ENCODE data around the gene GAPT. TPM values are rescaled to one million over a fixed set of nuclear protein-coding genes. Genes with fewer than 3 reads are reported as not detected.
"Not testable (repeated sequence)": the region's sequence is repeated elsewhere in the genome, so short reads cannot be mapped to it uniquely, and the experiment has no call there.

The GAPT gene
- total and polyA plus RNA-seq, 2 donors = 3.1 to 6.8 TPM

GRCh38 chr5:58505971-58506640 is 14.9 kb downstream of the GAPT start:
- Histone ChIP-seq H3K36me3 (ENCODE audit: control insufficient read depth in 2 of 2, insufficient read depth in 2 of 2, low read length in 1 of 2) (no peaks in the 10 kb centered on the region), H3K27ac (ENCODE audit: low read depth in 1 of 2, low read length in 1 of 2) (no peak overlapping the region), H3K4me1 (ENCODE audit: control insufficient read depth in 2 of 2, insufficient read depth in 2 of 2, low read length in 2 of 2) (no peaks in the 10 kb centered on the region), H3K4me3 (ENCODE audit: low read length in 2 of 2) (no peak overlapping the region), H3K9me3 (ENCODE audit: control insufficient read depth in 2 of 2, insufficient read depth in 1 of 2, low read length in 1 of 2) (no peaks in the 10 kb centered on the region), H3K27me3 (ENCODE audit: control insufficient read depth in 2 of 2, insufficient read depth in 1 of 2, low read length in 1 of 2) (no peaks in the 10 kb centered on the region)
- WGBS = 18% methylated on average over 2 of the region's 2 CpGs
- DNase-seq (ENCODE audit: low read depth in 6 of 9, low spot score in 9 of 9) = no peak

- no peak for DNase-seq (ENCODE audit: low read depth in 6 of 9, low spot score in 9 of 9)
- no peak overlapping the region for H3K27ac ChIP-seq (ENCODE audit: low read depth in 1 of 2, low read length in 1 of 2)
- 91% methylated on average over 4 of the region's 4 CpGs for WGBS
- H3K36me3 ChIP-seq (ENCODE audit: control insufficient read depth in 2 of 2, insufficient read depth in 2 of 2, low read length in 1 of 2) = no peaks in the 10 kb centered on the region
- no peak overlapping the region for H3K4me3 ChIP-seq (ENCODE audit: low read length in 2 of 2)
- no peaks in the 10 kb centered on the region for H3K4me1 ChIP-seq (ENCODE audit: control insufficient read depth in 2 of 2, insufficient read depth in 2 of 2, low read length in 2 of 2)
- H3K9me3 ChIP-seq (ENCODE audit: control insufficient read depth in 2 of 2, insufficient read depth in 1 of 2, low read length in 1 of 2) = no peaks in the 10 kb centered on the region
- no peaks in the 10 kb centered on the region for H3K27me3 ChIP-seq (ENCODE audit: control insufficient read depth in 2 of 2, insufficient read depth in 1 of 2, low read length in 1 of 2)
These were observed 16.5 kb downstream of the GAPT start for GRCh38 chr5:58507715-58508114.

GRCh38 chr5:58517198-58517597 is 26.0 kb downstream of the GAPT start:
- no peak for DNase-seq (ENCODE audit: low read depth in 6 of 9, low spot score in 9 of 9)
- no peaks in the 10 kb centered on the region for H3K36me3 ChIP-seq (ENCODE audit: control insufficient read depth in 2 of 2, insufficient read depth in 2 of 2, low read length in 1 of 2)
- H3K4me1 ChIP-seq (ENCODE audit: control insufficient read depth in 2 of 2, insufficient read depth in 2 of 2, low read length in 2 of 2) = no peaks in the 10 kb centered on the region
- H3K9me3 ChIP-seq (ENCODE audit: control insufficient read depth in 2 of 2, insufficient read depth in 1 of 2, low read length in 1 of 2) = peaks cover 1 to 9% of the 10 kb centered on the region in 2 donors
- no peak overlapping the region for H3K27ac ChIP-seq (ENCODE audit: low read depth in 1 of 2, low read length in 1 of 2)
- no peak overlapping the region for H3K4me3 ChIP-seq (ENCODE audit: low read length in 2 of 2)
- no peaks in the 10 kb centered on the region for H3K27me3 ChIP-seq (ENCODE audit: control insufficient read depth in 2 of 2, insufficient read depth in 1 of 2, low read length in 1 of 2)

- no peaks in the 10 kb centered on the region for H3K36me3 ChIP-seq (ENCODE audit: control insufficient read depth in 2 of 2, insufficient read depth in 2 of 2, low read length in 1 of 2)
- H3K27ac ChIP-seq (ENCODE audit: low read depth in 1 of 2, low read length in 1 of 2) = no peak overlapping the region
- DNase-seq (ENCODE audit: low read depth in 6 of 9, low spot score in 9 of 9) = no peak
- no peak overlapping the region for H3K4me3 ChIP-seq (ENCODE audit: low read length in 2 of 2)
- H3K4me1 ChIP-seq (ENCODE audit: control insufficient read depth in 2 of 2, insufficient read depth in 2 of 2, low read length in 2 of 2) = no peaks in the 10 kb centered on the region
- no peaks in the 10 kb centered on the region for H3K9me3 ChIP-seq (ENCODE audit: control insufficient read depth in 2 of 2, insufficient read depth in 1 of 2, low read length in 1 of 2)
- H3K27me3 ChIP-seq (ENCODE audit: control insufficient read depth in 2 of 2, insufficient read depth in 1 of 2, low read length in 1 of 2) = no peaks in the 10 kb centered on the region
These were observed 32.7 kb downstream of the GAPT start for GRCh38 chr5:58523956-58524355.

- DNase-seq (ENCODE audit: low read depth in 6 of 9, low spot score in 9 of 9) = no peak
- H3K27me3 ChIP-seq (ENCODE audit: control insufficient read depth in 2 of 2, insufficient read depth in 1 of 2, low read length in 1 of 2) = no peaks in the 10 kb centered on the region
- no peak overlapping the region for H3K27ac ChIP-seq (ENCODE audit: low read depth in 1 of 2, low read length in 1 of 2)
- H3K4me3 ChIP-seq (ENCODE audit: low read length in 2 of 2) = no peak overlapping the region
- 14% methylated on average over 1 of the region's 1 CpG for WGBS
- no peaks in the 10 kb centered on the region for H3K36me3 ChIP-seq (ENCODE audit: control insufficient read depth in 2 of 2, insufficient read depth in 2 of 2, low read length in 1 of 2)
- no peaks in the 10 kb centered on the region for H3K4me1 ChIP-seq (ENCODE audit: control insufficient read depth in 2 of 2, insufficient read depth in 2 of 2, low read length in 2 of 2)
- no peaks in the 10 kb centered on the region for H3K9me3 ChIP-seq (ENCODE audit: control insufficient read depth in 2 of 2, insufficient read depth in 1 of 2, low read length in 1 of 2)
These were observed 33.3 kb downstream of the GAPT start for GRCh38 chr5:58524571-58524970.

GRCh38 chr5:58530942-58531490 is 39.8 kb downstream of the GAPT start:
- no peak for DNase-seq (ENCODE audit: low read depth in 6 of 9, low spot score in 9 of 9)
- H3K9me3 ChIP-seq (ENCODE audit: control insufficient read depth in 2 of 2, insufficient read depth in 1 of 2, low read length in 1 of 2) = no peaks in the 10 kb centered on the region
- 97% methylated on average over 1 of the region's 1 CpG for WGBS

GRCh38 chr5:58541935-58542334 is 50.7 kb downstream of the GAPT start:
- not testable (repeated sequence) for H3K9me3 ChIP-seq (ENCODE audit: control insufficient read depth in 2 of 2, insufficient read depth in 1 of 2, low read length in 1 of 2); H3K27me3 ChIP-seq (ENCODE audit: control insufficient read depth in 2 of 2, insufficient read depth in 1 of 2, low read length in 1 of 2); DNase-seq (ENCODE audit: low read depth in 6 of 9, low spot score in 9 of 9); H3K27ac ChIP-seq (ENCODE audit: low read depth in 1 of 2, low read length in 1 of 2); H3K4me3 ChIP-seq (ENCODE audit: low read length in 2 of 2); H3K36me3 ChIP-seq (ENCODE audit: control insufficient read depth in 2 of 2, insufficient read depth in 2 of 2, low read length in 1 of 2); H3K4me1 ChIP-seq (ENCODE audit: control insufficient read depth in 2 of 2, insufficient read depth in 2 of 2, low read length in 2 of 2)
- WGBS = 92% methylated on average over 9 of the region's 9 CpGs

More at GRCh38 chr5:58530942-58531490, 39.8 kb downstream of the GAPT start:
- Histone ChIP-seq H3K4me1 (ENCODE audit: control insufficient read depth in 2 of 2, insufficient read depth in 2 of 2, low read length in 2 of 2) (no peaks in the 10 kb centered on the region), H3K36me3 (ENCODE audit: control insufficient read depth in 2 of 2, insufficient read depth in 2 of 2, low read length in 1 of 2) (no peaks in the 10 kb centered on the region), H3K27ac (ENCODE audit: low read depth in 1 of 2, low read length in 1 of 2) (no peak overlapping the region), H3K4me3 (ENCODE audit: low read length in 2 of 2) (no peak overlapping the region), H3K27me3 (ENCODE audit: control insufficient read depth in 2 of 2, insufficient read depth in 1 of 2, low read length in 1 of 2) (no peaks in the 10 kb centered on the region)

GRCh38 chr5:58542709-58543108 is 51.5 kb downstream of the GAPT start:
- Histone ChIP-seq H3K9me3 (ENCODE audit: control insufficient read depth in 2 of 2, insufficient read depth in 1 of 2, low read length in 1 of 2) (no peaks in the 10 kb centered on the region), H3K4me1 (ENCODE audit: control insufficient read depth in 2 of 2, insufficient read depth in 2 of 2, low read length in 2 of 2) (no peaks in the 10 kb centered on the region), H3K27me3 (ENCODE audit: control insufficient read depth in 2 of 2, insufficient read depth in 1 of 2, low read length in 1 of 2) (no peaks in the 10 kb centered on the region), H3K27ac (ENCODE audit: low read depth in 1 of 2, low read length in 1 of 2) (no peak overlapping the region), H3K36me3 (ENCODE audit: control insufficient read depth in 2 of 2, insufficient read depth in 2 of 2, low read length in 1 of 2) (no peaks in the 10 kb centered on the region), H3K4me3 (ENCODE audit: low read length in 2 of 2) (no peak overlapping the region)
- DNase-seq (ENCODE audit: low read depth in 6 of 9, low spot score in 9 of 9) = no peak
- 97% methylated on average over 1 of the region's 1 CpG for WGBS

GRCh38 chr5:58543723-58544122 is 52.5 kb downstream of the GAPT start:
- Histone ChIP-seq H3K36me3 (ENCODE audit: control insufficient read depth in 2 of 2, insufficient read depth in 2 of 2, low read length in 1 of 2) (no peaks in the 10 kb centered on the region), H3K9me3 (ENCODE audit: control insufficient read depth in 2 of 2, insufficient read depth in 1 of 2, low read length in 1 of 2) (no peaks in the 10 kb centered on the region), H3K4me1 (ENCODE audit: control insufficient read depth in 2 of 2, insufficient read depth in 2 of 2, low read length in 2 of 2) (no peaks in the 10 kb centered on the region), H3K4me3 (ENCODE audit: low read length in 2 of 2) (no peak overlapping the region), H3K27me3 (ENCODE audit: control insufficient read depth in 2 of 2, insufficient read depth in 1 of 2, low read length in 1 of 2) (no peaks in the 10 kb centered on the region), H3K27ac (ENCODE audit: low read depth in 1 of 2, low read length in 1 of 2) (no peak overlapping the region)
- 96% methylated on average over 2 of the region's 2 CpGs for WGBS
- no peak for DNase-seq (ENCODE audit: low read depth in 6 of 9, low spot score in 9 of 9)

Data from thymus (tissue), 11 donors.